ENCODE results near the gene NT5DC3.

NT5DC3 gene

GRCh38 chr12:103751600-103751999 lies 89.4 kb downstream of the NT5DC3 start:
- no peak overlapping the region for H3K4me3 Mint-ChIP-seq
- no peaks in the 10 kb centered on the region for H3K36me3 Mint-ChIP-seq (ENCODE audit: insufficient read depth)
- DNase-seq (ENCODE audit: low spot score in 2 of 2) (no peak), ATAC-seq (replicated peaks; ENCODE audit: extremely low read depth, poor library complexity, severe bottlenecking) (no peak)
- H3K27ac Mint-ChIP-seq (ENCODE audit: low read depth) = no peak overlapping the region
- H3K9me3 Mint-ChIP-seq = no peaks in the 10 kb centered on the region
- H3K4me1 Mint-ChIP-seq = no peaks in the 10 kb centered on the region
- H3K27me3 Mint-ChIP-seq = peaks cover 28% of the 10 kb centered on the region

DNA sequence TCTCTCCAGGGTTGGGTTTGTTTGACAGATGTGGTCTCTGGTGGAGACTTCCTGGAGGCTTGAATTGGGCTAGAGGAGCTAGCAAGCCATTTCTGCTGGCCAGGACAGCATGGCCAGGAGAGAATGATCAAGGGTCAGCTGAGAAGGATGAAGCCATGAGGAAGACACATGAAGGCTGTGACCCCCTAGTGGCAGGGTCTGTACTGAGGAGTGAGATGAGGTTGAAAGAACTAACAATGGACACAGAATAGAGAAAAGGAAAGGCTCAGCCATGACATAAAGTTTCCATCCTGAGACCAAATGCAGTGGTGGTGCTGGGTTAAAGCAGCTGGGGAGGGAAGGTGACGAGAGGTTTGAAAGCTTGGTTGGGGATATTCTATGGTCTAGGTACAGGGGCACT lies 89.9 kb downstream of the NT5DC3 start:
- H3K9me3 Mint-ChIP-seq = no peaks in the 10 kb centered on the region
- no peaks in the 10 kb centered on the region for H3K4me1 Mint-ChIP-seq
- H3K27me3 Mint-ChIP-seq = peaks cover 32% of the 10 kb centered on the region
- H3K27ac Mint-ChIP-seq (ENCODE audit: low read depth) = no peak overlapping the region
- ATAC-seq (replicated peaks; ENCODE audit: extremely low read depth, poor library complexity, severe bottlenecking) (no peak), DNase-seq (ENCODE audit: low spot score in 2 of 2) (no peak)
- no peak overlapping the region for H3K4me3 Mint-ChIP-seq
- no peaks in the 10 kb centered on the region for H3K36me3 Mint-ChIP-seq (ENCODE audit: insufficient read depth)

- Mint-ChIP-seq H3K27ac (ENCODE audit: low read depth) (no peak overlapping the region), H3K36me3 (ENCODE audit: insufficient read depth) (no peaks in the 10 kb centered on the region), H3K27me3 (peaks cover 33% of the 10 kb centered on the region), H3K4me3 (no peak overlapping the region), H3K4me1 (no peaks in the 10 kb centered on the region), H3K9me3 (no peaks in the 10 kb centered on the region)
- no peak for DNase-seq (ENCODE audit: low spot score in 2 of 2)
- ATAC-seq (replicated peaks; ENCODE audit: extremely low read depth, poor library complexity, severe bottlenecking) = no peak
Measured at GRCh38 chr12:103748875-103749274, 92.2 kb downstream of the NT5DC3 start.

DNA sequence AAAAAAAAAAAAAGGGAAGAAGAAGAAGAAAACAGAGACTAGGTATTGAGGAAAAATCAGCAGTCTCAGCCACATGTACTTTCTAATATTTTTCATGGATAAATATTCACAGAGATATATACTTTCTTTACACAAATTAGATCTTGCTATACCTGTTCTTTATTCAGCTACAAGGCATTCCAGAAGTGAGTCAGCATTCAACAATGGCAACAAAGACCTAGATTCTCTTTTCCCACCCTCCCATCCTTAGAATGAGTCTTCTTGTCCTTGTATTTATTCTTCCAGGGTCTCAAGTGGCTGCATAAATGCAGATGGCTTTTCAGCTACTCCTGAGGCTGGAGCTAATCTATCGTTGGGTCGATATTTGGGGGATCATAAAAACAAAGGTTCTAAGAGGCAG lies 93.0 kb downstream of the NT5DC3 start:
- ATAC-seq (replicated peaks; ENCODE audit: extremely low read depth, poor library complexity, severe bottlenecking) = no peak
- Mint-ChIP-seq H3K36me3 (ENCODE audit: insufficient read depth) (no peaks in the 10 kb centered on the region), H3K27ac (ENCODE audit: low read depth) (no peak overlapping the region), H3K4me3 (no peak overlapping the region), H3K9me3 (no peaks in the 10 kb centered on the region), H3K4me1 (no peaks in the 10 kb centered on the region), H3K27me3 (peaks cover 33% of the 10 kb centered on the region)
- no peak for DNase-seq (ENCODE audit: low spot score in 2 of 2)

- Mint-ChIP-seq H3K4me3 (no peak overlapping the region), H3K4me1 (no peaks in the 10 kb centered on the region), H3K9me3 (no peaks in the 10 kb centered on the region), H3K27me3 (peaks cover 30% of the 10 kb centered on the region), H3K27ac (ENCODE audit: low read depth) (no peak overlapping the region), H3K36me3 (ENCODE audit: insufficient read depth) (no peaks in the 10 kb centered on the region)
- DNase-seq (ENCODE audit: low spot score in 2 of 2) (no peak), ATAC-seq (replicated peaks; ENCODE audit: extremely low read depth, poor library complexity, severe bottlenecking) (no peak)
Measured at GRCh38 chr12:103745962-103746361, 95.1 kb downstream of the NT5DC3 start.

- Mint-ChIP-seq H3K9me3 (no peaks in the 10 kb centered on the region), H3K27ac (ENCODE audit: low read depth) (no peak overlapping the region)
Measured at GRCh38 chr12:103743788-103744187, 97.2 kb downstream of the NT5DC3 start.

DNA sequence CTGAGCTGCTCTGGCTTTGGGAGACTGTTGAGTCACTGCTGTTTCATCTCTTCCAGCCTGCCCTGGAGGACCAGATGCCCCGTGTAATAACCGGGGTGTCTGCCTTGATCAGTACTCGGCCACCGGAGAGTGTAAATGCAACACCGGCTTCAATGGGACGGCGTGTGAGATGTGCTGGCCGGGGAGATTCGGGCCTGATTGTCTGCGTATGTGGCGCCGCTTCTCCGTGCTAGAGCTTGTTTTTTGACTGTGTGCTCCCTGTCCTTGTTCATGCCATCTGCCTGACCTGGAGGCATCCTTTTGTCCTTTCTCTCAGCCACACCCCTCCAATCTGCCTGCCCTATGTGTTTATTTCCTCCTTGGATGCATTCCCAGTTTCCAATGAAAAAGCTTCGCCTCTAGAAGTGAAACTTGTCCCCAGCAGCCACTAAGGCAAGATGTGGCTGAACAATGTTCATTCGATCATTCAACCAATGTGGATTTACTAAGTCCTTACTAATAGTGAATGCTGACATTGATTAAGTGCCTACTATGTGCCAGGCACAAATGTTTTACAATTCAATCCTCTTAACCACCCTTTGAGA lies 98.6 kb downstream of the NT5DC3 start:
- no peaks in the 10 kb centered on the region for H3K9me3 Mint-ChIP-seq
- no peak overlapping the region for H3K27ac Mint-ChIP-seq (ENCODE audit: low read depth)
- no peaks in the 10 kb centered on the region for H3K36me3 Mint-ChIP-seq (ENCODE audit: insufficient read depth)
- H3K4me1 Mint-ChIP-seq = no peaks in the 10 kb centered on the region
- H3K4me3 Mint-ChIP-seq = no peak overlapping the region
- DNase-seq (ENCODE audit: low spot score in 2 of 2) (no peak), ATAC-seq (replicated peaks; ENCODE audit: extremely low read depth, poor library complexity, severe bottlenecking) (no peak)
- H3K27me3 Mint-ChIP-seq = peaks cover 21% of the 10 kb centered on the region

More at GRCh38 chr12:103743788-103744187, 97.2 kb downstream of the NT5DC3 start:
- H3K27me3 Mint-ChIP-seq = peaks cover 21% of the 10 kb centered on the region
- H3K4me1 Mint-ChIP-seq = no peaks in the 10 kb centered on the region
- no peaks in the 10 kb centered on the region for H3K36me3 Mint-ChIP-seq (ENCODE audit: insufficient read depth)
- ATAC-seq (replicated peaks; ENCODE audit: extremely low read depth, poor library complexity, severe bottlenecking) = no peak
- no peak for DNase-seq (ENCODE audit: low spot score in 2 of 2)
- H3K4me3 Mint-ChIP-seq = no peak overlapping the region

GRCh38 chr12:103737881-103738280 lies 103.2 kb downstream of the NT5DC3 start:
- Mint-ChIP-seq H3K9me3 (no peaks in the 10 kb centered on the region), H3K4me1 (no peaks in the 10 kb centered on the region), H3K27me3 (peaks cover 8% of the 10 kb centered on the region), H3K4me3 (no peak overlapping the region), H3K36me3 (ENCODE audit: insufficient read depth) (no peaks in the 10 kb centered on the region), H3K27ac (ENCODE audit: low read depth) (no peak overlapping the region)
- no peak for ATAC-seq (replicated peaks; ENCODE audit: extremely low read depth, poor library complexity, severe bottlenecking)
- DNase-seq (ENCODE audit: low spot score in 2 of 2) = no peak

DNA sequence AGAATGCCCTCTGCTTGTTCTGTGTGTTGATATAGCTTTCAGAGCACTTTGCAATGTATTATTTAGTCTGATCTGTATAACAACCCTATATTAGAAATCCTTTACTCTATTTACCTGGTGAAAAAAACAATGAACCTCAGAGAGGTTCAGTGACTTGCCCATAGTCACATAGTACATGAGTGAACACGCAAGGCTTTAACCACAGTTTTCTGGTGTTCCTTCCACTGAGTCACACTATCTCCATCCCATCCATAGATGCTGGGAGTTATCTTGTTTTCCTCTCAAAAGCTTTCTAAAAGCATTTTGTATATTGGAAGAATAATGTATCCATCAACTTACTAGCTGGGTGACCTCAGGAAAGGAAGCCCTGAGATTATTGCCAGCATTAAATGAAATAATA lies 104.5 kb downstream of the NT5DC3 start:
- no peaks in the 10 kb centered on the region for H3K4me1 Mint-ChIP-seq
- DNase-seq (ENCODE audit: low spot score in 2 of 2) (no peak), ATAC-seq (replicated peaks; ENCODE audit: extremely low read depth, poor library complexity, severe bottlenecking) (no peak)
- no peak overlapping the region for H3K4me3 Mint-ChIP-seq
- no peaks in the 10 kb centered on the region for H3K9me3 Mint-ChIP-seq
- H3K27ac Mint-ChIP-seq (ENCODE audit: low read depth) = no peak overlapping the region
- H3K27me3 Mint-ChIP-seq = peaks cover 13% of the 10 kb centered on the region
- no peaks in the 10 kb centered on the region for H3K36me3 Mint-ChIP-seq (ENCODE audit: insufficient read depth)

DNA sequence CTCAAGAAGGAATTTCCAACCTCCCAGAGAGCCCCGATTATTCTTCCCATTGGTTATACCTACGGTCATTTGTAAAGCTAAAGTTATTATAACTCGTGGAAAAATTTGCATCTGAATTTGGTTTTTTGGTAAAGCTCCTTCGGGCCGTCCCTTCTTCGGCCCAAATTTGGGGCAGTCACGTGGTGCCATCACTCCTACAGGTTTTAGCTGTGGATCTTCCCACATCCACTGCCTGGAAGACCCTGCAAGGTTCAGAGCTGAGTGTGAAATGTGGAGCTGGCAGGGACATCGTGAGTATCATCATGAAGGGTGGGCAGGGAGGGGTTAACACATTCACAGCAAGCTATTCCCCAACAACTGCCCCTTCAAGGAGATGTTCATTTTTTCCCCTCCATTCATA lies 105.7 kb downstream of the NT5DC3 start:
- ATAC-seq (replicated peaks; ENCODE audit: extremely low read depth, poor library complexity, severe bottlenecking) = no peak
- Mint-ChIP-seq H3K4me3 (no peak overlapping the region), H3K4me1 (no peaks in the 10 kb centered on the region), H3K9me3 (no peaks in the 10 kb centered on the region), H3K36me3 (ENCODE audit: insufficient read depth) (no peaks in the 10 kb centered on the region), H3K27me3 (peaks cover 10% of the 10 kb centered on the region), H3K27ac (ENCODE audit: low read depth) (no peak overlapping the region)
- no peak for DNase-seq (ENCODE audit: low spot score in 2 of 2)

- Mint-ChIP-seq H3K9me3 (no peaks in the 10 kb centered on the region), H3K4me3 (no peak overlapping the region), H3K36me3 (ENCODE audit: insufficient read depth) (no peaks in the 10 kb centered on the region), H3K27me3 (peaks cover 10% of the 10 kb centered on the region), H3K27ac (ENCODE audit: low read depth) (no peak overlapping the region), H3K4me1 (no peaks in the 10 kb centered on the region)
- DNase-seq (ENCODE audit: low spot score in 2 of 2) (no peak), ATAC-seq (replicated peaks; ENCODE audit: extremely low read depth, poor library complexity, severe bottlenecking) (no peak)
Measured at GRCh38 chr12:103734863-103735262, 106.2 kb downstream of the NT5DC3 start.

DNA sequence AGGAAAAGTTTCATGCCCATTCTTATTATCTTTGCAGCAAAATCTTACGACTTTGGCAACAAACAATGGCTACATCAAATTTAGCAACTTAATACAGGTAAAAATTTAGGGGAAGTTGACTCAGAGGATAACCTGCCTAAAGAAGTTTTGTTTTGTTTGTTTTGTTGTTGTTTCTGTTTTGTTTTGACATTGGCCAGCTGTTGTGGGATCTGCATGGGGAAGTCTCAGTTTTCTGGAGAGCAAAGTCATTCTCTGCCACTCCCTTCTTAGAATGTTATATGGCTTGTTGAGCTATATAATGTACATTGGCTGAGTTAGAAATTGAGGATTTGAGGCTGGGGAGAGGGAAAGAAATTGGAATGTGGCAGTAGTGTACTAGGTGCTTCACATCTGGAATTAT lies 109.5 kb downstream of the NT5DC3 start:
- no peak overlapping the region for H3K27ac Mint-ChIP-seq (ENCODE audit: low read depth)
- H3K4me3 Mint-ChIP-seq = no peak overlapping the region
- no peak for ATAC-seq (replicated peaks; ENCODE audit: extremely low read depth, poor library complexity, severe bottlenecking)
- H3K4me1 Mint-ChIP-seq = no peaks in the 10 kb centered on the region
- H3K36me3 Mint-ChIP-seq (ENCODE audit: insufficient read depth) = no peaks in the 10 kb centered on the region
- peaks cover 10% of the 10 kb centered on the region for H3K27me3 Mint-ChIP-seq
- no peak for DNase-seq (ENCODE audit: low spot score in 2 of 2)
- no peaks in the 10 kb centered on the region for H3K9me3 Mint-ChIP-seq

DNA sequence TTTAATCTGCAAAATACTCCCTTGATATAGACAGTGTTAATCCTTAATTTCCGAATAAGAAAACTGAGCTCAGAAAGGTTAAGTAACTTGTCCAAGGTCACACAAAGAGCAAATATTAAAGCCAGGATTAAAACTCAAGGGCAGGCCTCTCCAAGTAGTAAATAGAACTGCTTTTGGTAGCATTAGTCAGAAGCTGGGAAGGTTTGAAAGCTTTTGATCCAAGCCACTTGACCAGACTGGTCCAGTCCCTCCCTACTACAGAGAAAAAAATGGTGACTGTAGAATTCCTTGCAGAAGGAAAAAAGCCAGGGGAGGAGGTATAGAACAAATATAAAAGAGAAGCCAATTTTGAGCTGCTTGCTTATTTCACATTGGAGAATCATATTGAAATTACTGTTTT lies 111.5 kb downstream of the NT5DC3 start:
- Mint-ChIP-seq H3K36me3 (ENCODE audit: insufficient read depth) (no peaks in the 10 kb centered on the region), H3K4me1 (no peaks in the 10 kb centered on the region), H3K27me3 (peaks cover 10% of the 10 kb centered on the region), H3K27ac (ENCODE audit: low read depth) (no peak overlapping the region), H3K9me3 (no peaks in the 10 kb centered on the region), H3K4me3 (no peak overlapping the region)
- no peak for DNase-seq (ENCODE audit: low spot score in 2 of 2)
- ATAC-seq (replicated peaks; ENCODE audit: extremely low read depth, poor library complexity, severe bottlenecking) = no peak

- H3K27ac Mint-ChIP-seq (ENCODE audit: low read depth) = no peak overlapping the region
- no peak for ATAC-seq (replicated peaks; ENCODE audit: extremely low read depth, poor library complexity, severe bottlenecking)
- H3K9me3 Mint-ChIP-seq = no peaks in the 10 kb centered on the region
- no peaks in the 10 kb centered on the region for H3K36me3 Mint-ChIP-seq (ENCODE audit: insufficient read depth)
- H3K27me3 Mint-ChIP-seq = peaks cover 10% of the 10 kb centered on the region
- no peaks in the 10 kb centered on the region for H3K4me1 Mint-ChIP-seq
- no peak overlapping the region for H3K4me3 Mint-ChIP-seq
- no peak for DNase-seq (ENCODE audit: low spot score in 2 of 2)
Measured at GRCh38 chr12:103728323-103728722, 112.7 kb downstream of the NT5DC3 start.
